HG03039 (cell line): ENCODE measurements around the gene WDR18.

Experiments used
- ATAC-seq: cut with Tn5 transposase; IDR thresholded peaks from one replicate; pipeline ENCODE4 v1.9.1; 2021; ENCODE audit warnings: mild to moderate bottlenecking, moderate library complexity; ENCODE audit not compliant: unreplicated experiment

Gene WDR18

DNA sequence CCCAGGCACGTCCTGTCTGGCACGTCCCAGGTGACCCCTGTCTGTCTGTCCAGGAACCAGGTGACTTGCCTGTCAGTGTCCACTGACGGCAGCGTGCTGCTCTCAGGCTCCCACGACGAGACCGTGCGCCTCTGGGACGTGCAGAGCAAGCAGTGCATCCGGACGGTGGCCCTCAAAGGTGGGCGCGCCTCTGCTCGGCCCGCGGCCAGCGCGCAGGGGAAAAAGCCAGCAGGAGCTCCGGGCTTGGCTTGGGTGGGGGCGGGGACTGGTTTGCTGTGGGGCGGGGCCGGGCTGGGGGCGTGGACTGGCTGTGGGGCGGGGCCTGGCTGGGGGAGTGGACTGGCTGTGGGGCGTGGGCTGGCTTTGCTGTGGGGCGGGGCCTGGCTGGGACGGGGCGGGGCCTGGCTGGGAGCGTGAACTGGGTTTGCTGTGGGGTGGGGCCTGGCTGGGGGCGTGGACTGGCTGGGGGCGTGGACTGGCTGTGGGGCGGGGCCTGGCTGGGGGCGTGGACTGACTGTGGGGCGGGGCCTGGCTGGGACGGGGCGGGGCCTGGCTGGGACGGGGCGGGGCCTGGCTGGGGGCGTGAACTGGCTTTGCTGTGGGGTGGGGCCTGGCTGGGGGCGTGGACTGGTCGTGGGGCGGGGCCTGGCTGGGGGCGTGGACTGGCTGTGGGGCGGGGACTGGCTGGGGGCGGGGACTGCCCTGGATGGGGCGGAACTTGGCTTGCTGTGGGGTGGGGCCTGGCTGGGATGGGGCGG is 7.2 kb downstream of the WDR18 start:
- no peak for ATAC-seq

DNA sequence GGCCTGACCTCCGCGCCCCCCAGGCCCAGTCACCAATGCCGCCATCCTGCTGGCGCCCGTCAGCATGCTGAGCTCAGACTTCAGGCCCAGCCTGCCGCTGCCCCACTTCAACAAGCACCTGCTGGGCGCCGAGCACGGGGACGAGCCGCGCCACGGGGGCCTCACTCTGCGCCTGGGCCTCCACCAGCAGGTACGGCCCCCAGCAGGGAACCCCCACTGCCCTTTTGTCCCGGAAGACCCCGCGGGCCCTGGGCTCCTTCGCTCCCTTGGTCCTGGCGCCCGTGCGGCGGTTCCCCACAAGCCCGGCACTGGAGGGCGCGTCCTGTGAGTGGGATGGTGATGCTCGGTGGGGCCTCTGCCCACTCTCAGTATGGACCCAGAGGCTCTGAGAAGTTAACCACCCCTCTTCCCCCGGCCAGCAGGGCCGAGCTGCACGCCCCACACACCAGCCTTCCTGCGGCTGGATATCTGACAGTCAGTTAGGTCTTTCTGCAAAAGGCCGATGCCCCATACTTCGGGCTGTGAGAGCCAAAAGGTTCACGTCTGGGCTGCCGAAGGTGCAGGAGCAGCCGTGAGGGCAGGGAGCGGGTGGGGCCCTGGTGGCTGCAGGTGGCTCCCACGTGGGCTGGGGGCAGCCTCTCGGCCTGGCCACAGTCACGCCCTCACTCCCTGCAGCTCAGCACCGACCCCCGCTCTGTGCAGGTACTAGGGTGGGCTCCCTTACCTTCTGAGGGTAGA is 8.0 kb downstream of the WDR18 start:
- no peak for ATAC-seq

DNA sequence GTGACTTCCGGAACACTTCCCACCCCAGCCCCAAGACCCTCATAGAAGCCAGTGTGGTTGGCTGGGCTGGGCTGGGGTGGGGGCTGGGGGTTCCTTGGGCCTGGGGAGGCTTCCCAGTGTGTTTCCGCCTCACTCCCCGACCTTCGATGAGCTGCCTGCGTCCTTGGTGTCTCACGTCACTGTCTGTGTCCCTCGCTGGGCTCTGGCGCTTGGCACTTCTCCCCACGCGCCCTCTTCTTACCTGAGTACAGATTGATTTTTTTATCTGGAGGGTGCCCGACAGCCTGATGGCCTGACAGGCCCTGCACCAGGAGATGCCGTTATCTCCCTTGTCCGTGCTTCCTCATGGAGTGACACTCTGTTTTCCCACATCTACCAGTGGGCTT is 8.5 kb downstream of the WDR18 start:
- no peak for ATAC-seq

DNA sequence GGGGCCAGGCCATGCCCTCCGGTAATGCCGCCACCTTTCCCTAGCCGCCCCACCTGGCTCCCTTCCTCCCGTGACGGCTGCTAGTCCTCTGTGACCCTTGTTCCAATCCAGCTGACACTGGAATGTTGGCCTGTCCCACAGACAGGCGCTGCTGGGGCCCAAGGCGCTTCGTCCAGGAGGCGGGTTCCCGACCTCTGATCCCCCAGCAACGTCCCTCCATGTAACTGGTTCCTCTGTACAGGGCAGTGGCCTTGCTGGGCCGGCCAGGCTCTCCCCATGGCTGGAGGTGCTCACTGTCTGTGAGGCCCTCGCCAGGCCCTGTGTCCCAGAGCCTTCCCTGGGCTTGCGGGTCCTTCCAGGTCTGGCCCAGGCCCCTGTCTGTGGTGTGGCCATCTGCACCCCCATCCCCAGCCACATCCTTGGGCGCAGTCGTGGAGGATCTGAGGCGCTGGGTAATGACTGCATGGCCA is 9.3 kb downstream of the WDR18 start:
- ATAC-seq, result no peak

DNA sequence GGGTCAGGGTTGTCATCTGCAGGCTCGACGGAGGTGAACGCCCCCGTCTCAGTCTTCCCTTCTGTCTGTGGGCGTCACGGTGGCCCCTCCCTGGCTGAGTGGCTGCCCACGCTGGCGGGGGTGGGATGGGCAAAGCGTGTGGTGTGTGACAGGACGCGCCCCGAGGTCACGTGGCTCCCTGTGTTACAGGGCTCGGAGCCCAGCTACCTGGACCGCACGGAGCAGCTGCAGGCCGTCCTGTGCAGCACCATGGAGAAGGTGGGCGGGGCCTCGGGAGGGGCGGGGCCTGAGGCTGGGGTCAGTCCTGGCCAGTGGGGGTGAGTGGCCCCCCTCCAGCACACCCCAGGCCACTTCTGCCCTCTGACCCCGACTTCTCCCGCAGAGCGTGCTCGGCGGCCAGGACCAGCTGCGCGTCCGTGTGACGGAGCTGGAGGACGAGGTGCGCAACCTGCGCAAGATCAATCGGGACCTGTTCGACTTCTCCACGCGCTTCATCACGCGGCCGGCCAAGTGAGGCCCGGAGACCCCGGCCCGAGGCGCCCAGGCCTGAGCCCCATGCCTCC is 9.8 kb downstream of the WDR18 start:
- ATAC-seq, result no peak

DNA sequence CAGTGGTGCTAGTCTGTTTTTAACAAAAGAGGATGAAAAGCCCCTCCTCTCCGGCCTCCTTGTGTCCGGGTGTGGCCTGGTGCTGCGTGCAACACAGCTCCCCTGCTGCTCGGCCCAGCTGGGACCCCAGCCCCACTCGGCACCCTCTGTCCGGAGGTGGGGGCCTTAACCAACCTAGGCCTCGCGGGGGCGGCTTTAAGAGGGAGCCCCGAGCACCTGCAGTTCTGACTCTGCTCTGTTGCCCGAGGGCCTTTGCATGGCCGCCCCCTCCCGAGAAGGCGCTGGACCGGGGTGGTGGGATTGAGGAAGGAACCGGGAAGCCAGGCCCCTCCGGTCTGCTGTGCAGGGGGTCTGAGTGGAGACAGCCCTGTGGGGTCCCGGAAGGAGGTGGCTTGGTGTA is 10.4 kb downstream of the WDR18 start:
- no peak for ATAC-seq

DNA sequence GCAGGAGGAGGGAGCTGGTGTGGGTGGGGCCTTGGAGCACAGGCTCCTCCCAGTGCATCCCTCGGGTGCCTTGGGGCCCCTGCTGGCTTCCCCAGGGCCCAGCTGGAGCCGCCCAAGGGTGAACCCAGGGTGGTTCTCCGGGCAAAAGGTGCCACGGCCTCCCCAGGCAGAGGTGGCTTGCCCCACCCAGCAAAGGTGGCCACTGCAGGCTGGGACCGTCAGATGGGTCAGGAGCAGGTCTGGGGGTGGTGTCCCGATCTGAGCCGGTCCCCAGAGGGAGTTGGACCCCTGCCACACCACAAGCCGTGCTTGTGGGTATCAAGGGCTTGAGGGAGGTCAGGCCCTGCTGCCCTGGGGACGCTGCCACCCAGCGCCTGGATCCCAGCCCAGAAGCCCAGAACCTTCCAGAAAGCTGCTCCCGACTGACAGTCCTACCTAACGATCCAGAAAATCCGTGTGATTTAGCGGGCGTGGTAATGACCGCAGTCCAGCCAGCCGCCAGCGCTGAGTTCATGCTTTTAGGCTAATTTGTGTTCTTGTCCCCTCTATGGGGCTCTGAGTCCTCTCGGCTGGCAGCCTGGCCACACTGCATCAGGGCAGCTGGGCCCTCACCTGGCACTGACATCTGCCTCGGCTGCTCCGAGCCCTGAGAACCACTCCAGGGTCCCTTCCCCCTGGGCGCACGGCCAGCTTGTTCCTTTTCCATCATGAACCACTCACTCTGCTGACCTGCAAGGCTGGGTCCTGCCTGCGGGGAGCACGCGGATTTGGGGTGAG is 11.1 kb downstream of the WDR18 start:
- no peak for ATAC-seq

DNA sequence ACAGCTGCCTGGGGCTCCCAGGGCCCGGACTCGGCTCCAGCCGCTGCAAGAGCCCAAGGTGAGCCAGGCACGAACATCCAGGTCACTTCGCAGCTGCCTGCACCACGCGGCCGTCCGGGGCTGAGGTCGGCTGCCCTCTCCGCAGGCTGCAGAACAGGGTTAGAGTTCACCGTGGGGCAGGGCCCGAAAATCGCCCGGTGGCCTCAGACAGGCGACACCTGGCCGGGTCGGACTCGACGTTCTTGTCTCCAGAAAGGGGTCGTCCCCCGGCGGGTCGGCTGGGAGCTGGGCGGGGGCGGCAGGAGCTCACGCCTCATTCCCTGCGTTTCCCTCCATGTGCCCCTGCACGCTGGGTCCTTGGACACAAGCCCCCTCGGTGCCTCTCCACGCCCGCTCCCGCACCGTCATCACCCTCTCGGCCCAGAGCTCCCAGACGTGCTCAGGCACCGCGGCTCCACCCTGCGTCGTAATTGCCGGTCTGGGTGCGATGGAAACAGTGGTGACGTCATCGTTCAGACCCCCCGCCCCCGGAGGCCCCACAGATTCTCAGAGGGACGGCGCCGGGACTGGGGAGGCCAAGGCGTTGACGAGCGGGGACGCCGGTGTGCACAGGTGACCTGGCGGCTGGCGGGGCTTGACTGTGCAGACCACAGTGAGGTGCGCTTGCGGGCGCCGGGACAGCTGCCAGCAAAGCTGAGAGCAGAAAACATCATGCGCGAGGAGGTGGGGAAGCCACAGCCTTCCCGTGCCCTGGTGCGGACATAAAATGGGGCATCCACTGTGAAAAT is 12.1 kb downstream of the WDR18 start:
- ATAC-seq, result no peak

DNA sequence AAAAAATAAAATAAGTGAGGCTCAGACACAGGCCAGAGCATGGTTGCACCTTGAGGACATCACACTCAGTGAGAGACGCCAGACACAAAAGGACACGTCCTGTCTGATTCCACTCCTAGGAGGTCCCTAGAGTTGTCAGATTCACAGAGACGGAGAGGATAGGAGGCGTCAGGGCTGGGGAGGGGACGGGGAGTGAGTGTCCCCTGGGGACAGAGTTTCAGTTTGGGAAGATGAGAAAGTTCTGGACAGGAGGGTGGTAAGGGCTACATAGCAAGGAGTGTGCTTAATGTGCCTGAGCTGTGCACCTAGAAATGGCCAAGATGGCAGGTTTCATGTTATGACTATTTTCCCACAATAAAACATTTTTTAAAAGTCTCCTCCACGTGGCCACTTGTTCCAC is 13.9 kb downstream of the WDR18 start:
- no peak for ATAC-seq

DNA sequence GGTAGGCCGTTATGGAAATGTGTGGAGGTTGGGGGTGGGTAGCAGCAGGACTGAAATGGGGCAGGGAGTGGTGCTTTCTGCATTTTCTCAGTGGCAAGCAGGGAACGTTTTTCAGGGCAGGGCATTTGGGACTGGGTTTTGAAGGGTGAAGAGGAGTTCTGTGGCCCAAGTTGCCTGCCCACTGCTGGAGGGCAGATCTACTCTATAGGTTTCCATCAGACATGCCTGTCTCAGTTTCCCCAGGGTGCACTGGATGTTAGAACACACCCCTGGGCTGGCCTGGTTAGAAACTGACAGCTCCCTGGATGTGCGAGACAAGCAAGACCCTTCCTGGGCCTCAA is 15.2 kb downstream of the WDR18 start:
- ATAC-seq, result no peak

DNA sequence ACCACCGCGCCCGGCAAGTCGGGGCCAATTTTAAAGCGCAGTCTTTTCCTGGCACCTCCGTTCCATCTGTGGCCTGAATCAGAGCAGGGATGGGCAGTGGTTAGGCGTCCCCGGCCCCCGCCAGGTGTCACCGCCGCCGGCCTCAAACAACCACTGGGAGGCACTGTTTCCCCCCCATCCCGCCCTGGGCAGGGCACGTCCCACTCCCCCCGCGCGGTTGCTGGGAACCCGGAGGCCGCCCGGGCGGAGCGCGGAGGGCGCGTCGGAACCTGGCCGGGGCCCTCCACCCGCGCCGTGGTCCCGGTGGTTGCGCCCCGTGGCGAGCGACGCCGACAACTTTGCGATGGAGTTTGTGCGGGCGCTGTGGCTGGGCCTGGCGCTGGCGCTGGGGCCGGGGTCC is 15.9 kb downstream of the WDR18 start, which contains the start of gene GRIN3B:
TSS of gene GRIN3B (plus strand) at position 325 of the 400 bp plus-strand sequence. CDS start at position 344, 19 bp downstream.
- ATAC-seq, result no peak

DNA sequence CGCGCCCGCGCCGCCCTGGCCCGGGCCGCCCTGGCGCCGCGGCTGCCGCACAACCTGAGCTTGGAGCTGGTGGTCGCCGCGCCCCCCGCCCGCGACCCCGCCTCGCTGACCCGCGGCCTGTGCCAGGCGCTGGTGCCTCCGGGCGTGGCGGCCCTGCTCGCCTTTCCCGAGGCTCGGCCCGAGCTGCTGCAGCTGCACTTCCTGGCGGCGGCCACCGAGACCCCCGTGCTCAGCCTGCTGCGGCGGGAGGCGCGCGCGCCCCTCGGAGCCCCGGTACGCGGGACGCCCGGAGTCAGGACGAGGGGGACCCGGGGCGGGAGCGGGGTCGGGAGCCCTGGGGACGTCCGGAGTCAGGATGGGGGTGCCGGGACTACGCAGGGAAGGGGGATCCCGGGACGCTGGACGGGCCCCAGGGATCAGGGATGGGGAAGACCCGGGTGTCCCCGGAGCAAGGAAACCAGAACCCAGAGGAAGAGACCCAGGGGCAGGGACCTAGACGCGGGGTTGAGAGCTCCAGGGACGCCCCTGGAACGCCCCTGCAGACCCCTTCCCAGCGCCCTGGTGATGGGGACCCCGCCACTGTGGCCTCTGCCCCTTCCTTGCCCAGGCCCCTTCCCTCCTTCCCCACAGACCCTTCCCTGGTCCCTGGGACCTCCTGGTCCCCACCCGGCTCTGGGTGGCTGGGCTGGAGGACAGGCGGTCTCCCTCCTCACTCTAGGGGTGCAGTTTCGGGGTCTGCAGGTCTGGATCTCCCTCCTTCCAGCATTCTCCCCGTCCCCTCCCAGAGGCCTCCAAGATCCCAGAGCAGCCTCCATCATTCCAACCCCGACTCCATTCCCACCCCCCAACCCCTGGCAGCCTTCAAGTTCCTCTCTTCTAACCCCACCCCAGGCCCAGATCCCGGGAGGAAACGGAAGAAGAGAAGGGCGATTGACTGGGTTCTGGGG is 16.7 kb downstream of the WDR18 start:
- no peak for ATAC-seq

DNA sequence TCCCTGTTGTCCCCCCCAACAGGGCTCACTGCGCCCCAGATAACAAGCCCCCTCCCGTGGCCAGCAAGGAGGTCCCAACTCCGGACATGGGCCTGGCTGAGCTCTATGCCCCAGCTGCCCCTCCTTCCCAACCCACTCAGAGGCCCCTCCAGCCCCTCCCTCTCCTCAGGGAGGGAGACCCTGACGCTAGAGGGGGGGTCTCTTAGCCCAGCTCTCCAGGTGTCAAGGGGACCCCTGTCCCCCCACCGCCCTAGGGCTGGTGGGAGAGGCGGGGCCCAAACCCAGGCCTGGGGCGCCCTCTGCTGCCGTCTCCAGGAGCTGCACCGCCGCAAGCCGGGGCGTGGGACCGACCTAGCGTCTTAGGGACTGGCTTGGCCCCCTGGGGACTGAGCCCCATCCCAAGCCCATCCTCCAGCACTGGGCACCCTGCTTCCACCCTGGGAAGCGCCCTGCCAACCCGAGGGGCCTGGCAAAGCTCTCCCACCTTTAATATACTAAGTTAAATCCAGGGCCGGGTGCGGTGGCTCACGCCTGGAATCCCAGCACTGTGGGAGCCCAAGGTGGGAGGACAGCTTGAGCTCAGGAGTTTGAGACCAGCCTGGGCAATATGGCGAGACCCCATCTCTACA is 17.5 kb downstream of the WDR18 start:
- ATAC-seq, result no peak

DNA sequence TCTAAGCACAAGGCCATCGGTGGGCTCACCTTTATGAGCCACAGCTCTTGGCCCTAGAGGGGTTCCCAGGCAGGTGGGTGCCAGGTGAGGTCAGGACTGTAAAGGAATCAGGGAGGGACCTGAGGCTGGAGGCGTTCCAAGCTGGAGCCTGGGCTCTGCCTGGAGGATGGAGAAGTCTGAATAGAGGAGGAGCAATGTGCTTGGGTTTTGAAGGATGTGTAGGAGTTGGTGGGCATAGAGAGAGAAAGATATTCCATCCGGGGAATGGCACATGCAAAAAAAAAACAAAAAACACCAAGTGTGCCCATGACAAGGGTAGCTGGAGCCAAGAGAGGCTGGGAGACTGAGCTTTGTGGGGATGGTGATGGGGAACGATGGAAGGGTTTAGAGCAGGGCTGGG is 18.5 kb downstream of the WDR18 start:
- ATAC-seq, result no peak

DNA sequence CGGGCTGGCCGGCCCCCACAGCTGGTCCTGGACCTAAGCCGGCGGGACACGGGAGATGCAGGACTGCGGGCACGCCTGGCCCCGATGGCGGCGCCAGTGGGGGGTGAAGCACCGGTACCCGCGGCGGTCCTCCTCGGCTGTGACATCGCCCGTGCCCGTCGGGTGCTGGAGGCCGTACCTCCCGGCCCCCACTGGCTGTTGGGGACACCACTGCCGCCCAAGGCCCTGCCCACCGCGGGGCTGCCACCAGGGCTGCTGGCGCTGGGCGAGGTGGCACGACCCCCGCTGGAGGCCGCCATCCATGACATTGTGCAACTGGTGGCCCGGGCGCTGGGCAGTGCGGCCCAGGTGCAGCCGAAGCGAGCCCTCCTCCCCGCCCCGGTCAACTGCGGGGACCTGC is 19.1 kb downstream of the WDR18 start:
- no peak for ATAC-seq

DNA sequence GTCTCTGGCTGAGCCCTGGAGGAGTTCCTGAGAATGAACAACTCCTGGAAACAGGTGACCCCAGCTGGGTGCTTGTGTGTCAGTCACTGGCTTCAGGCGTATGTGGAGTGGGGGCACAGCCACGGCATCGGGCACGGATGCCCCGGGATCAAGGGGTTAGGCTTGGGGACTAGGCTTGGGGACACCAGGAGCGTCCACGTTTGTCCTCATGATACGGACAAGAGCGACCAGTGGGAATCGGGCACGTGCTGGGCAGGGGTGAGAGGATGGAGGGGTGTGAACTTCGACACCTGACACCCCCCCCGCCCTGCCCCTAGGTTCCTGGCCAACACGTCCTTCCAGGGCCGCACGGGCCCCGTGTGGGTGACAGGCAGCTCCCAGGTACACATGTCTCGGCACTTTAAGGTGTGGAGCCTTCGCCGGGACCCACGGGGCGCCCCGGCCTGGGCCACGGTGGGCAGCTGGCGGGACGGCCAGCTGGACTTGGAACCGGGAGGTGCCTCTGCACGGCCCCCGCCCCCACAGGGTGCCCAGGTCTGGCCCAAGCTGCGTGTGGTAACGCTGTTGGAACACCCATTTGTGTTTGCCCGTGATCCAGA is 20.2 kb downstream of the WDR18 start:
- ATAC-seq, result no peak

DNA sequence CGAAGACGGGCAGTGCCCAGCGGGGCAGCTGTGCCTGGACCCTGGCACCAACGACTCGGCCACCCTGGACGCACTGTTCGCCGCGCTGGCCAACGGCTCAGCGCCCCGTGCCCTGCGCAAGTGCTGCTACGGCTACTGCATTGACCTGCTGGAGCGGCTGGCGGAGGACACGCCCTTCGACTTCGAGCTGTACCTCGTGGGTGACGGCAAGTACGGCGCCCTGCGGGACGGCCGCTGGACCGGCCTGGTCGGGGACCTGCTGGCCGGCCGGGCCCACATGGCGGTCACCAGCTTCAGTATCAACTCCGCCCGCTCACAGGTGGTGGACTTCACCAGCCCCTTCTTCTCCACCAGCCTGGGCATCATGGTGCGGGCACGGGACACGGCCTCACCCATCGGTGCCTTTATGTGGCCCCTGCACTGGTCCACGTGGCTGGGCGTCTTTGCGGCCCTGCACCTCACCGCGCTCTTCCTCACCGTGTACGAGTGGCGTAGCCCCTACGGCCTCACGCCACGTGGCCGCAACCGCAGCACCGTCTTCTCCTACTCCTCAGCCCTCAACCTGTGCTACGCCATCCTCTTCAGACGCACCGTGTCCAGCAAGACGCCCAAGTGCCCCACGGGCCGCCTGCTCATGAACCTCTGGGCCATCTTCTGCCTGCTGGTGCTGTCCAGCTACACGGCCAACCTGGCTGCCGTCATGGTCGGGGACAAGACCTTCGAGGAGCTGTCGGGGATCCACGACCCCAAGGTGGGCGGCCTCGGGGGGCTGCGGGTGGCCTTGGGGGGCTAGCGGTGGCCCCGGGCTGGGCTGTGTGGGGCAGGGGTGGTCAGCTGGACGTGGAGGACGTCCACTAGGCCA is 20.9 kb downstream of the WDR18 start:
- no peak for ATAC-seq
